HepG2 (cell line): Measurements from ENCODE around the gene ARHGEF4. TPM values are rescaled to one million over a fixed set of nuclear protein-coding genes. Genes with fewer than 3 reads are reported as not detected.

Experiments used
- BRF2 ChIP-seq: sonication (generic); formaldehyde crosslinking; IDR thresholded peaks from 2 replicates; pipeline ENCODE4 v1.8.1; 2022; ENCODE audit warnings: mild to moderate bottlenecking, missing genetic modification reagents
- FOSL1 ChIP-seq: sonication (generic); formaldehyde crosslinking; IDR thresholded peaks from 2 replicates; pipeline ENCODE4 v1.9.0; 2021; ENCODE audit warnings: missing genetic modification reagents, borderline replicate concordance
- KAT7 ChIP-seq: IDR thresholded peaks from 2 replicates; pipeline ENCODE4 v1.6.1; 2018; ENCODE audit warnings: borderline replicate concordance, missing compliant biosample characterization
- MLXIP ChIP-seq: sonication (generic); formaldehyde crosslinking; IDR thresholded peaks from 2 replicates; pipeline ENCODE4 v1.9.0; 2021; ENCODE audit warnings: missing genetic modification reagents, borderline replicate concordance
- NR0B2 ChIP-seq: sonication (generic); formaldehyde crosslinking; IDR thresholded peaks from 2 replicates; pipeline ENCODE4 v1.4.0; 2020; ENCODE audit warnings: mild to moderate bottlenecking, missing genetic modification reagents
- RBM22 ChIP-seq: fragments of 200-400 bp; formaldehyde crosslinking; optimal IDR thresholded peaks from 2 replicates; pipeline ENCODE3; 2017; ENCODE audit warnings: mild to moderate bottlenecking, low read length, moderate library complexity
- ZFX ChIP-seq: sonication (generic); formaldehyde crosslinking; IDR thresholded peaks from 2 replicates; pipeline ENCODE4 v1.4.0; 2020; ENCODE audit warnings: mild to moderate bottlenecking, low read depth, missing genetic modification reagents, moderate library complexity
- ZFYVE20 ChIP-seq: sonication (generic); formaldehyde crosslinking; IDR thresholded peaks from 2 replicates; pipeline ENCODE4 v1.8.0; 2023; ENCODE audit warnings: low read depth, mild to moderate bottlenecking, moderate library complexity, missing genetic modification reagents, borderline replicate concordance
- ZNF253 ChIP-seq: sonication (generic); formaldehyde crosslinking; IDR thresholded peaks from 2 replicates; pipeline ENCODE4 v1.8.0; 2022; ENCODE audit warnings: mild to moderate bottlenecking, missing genetic modification reagents, borderline replicate concordance
- ZNF512B ChIP-seq: sonication (generic); formaldehyde crosslinking; IDR thresholded peaks from 2 replicates; pipeline ENCODE4 v1.5.1; 2020; ENCODE audit warnings: missing genetic modification reagents, mild to moderate bottlenecking, borderline replicate concordance
- ZNF567 ChIP-seq: sonication (generic); formaldehyde crosslinking; IDR thresholded peaks from 2 replicates; pipeline ENCODE4 v1.8.1; 2023; ENCODE audit warnings: mild to moderate bottlenecking, missing genetic modification reagents, borderline replicate concordance
- ZNF678 ChIP-seq: sonication (generic); formaldehyde crosslinking; IDR thresholded peaks from 2 replicates; pipeline ENCODE4 v1.4.0; 2020; ENCODE audit warnings: mild to moderate bottlenecking, missing genetic modification reagents
- ZNF691 ChIP-seq: sonication (generic); formaldehyde crosslinking; IDR thresholded peaks from 2 replicates; pipeline ENCODE4 v1.4.0; 2020; ENCODE audit warnings: missing genetic modification reagents, low read depth, mild to moderate bottlenecking, borderline replicate concordance
- ZNF770 ChIP-seq: sonication (generic); formaldehyde crosslinking; IDR thresholded peaks from 2 replicates; pipeline ENCODE4 v1.5.0; 2020; ENCODE audit warnings: mild to moderate bottlenecking, missing genetic modification reagents
- polyA plus RNA-seq, 8 experiments: library from polyadenylated mRNA; depleted of rRNA in 3 of 8; stranded (reverse) in 7 of 8; unstranded in 1 of 8; fragments of >200 nt; fragmentation: Illumina TruSeq in 4 of 8; extraction: Trizol in 4 of 8; gene quantifications; 2 replicates each; pipeline versions ENCODE4 v1.2.1 to v1.2.3, GENCODE V29; 2011 to 2016; ENCODE audit warnings: low read depth in 4 of 8, missing spikeins in 1 of 8, mixed read lengths in 1 of 8; ENCODE audit not compliant: insufficient read depth in 1 of 8
- total RNA-seq, 5 experiments: library from RNA; depleted of rRNA; stranded (reverse); fragments of >200 nt; fragmentation: Illumina TruSeq; extraction: Trizol; gene quantifications; 2 replicates each; pipeline ENCODE4 v1.2.3, GENCODE V29; 2016; ENCODE audit warnings: low read depth in 1 of 5

The ARHGEF4 gene
- total and polyA plus RNA-seq, 2 of the 13 experiments (the other 11 are each of a cell fraction or from before 2014, with no cell fraction given): 0.11 to 0.13 TPM

- no peak; the same call in 1 of the 2 replicates for TF ChIP-seq ZNF691 (CRISPR knock-in tag)
- no peak; the same call in 1 of the 2 replicates for TF ChIP-seq KAT7 (CRISPR knock-in tag)
- 0 out of 2 replicates have a peak, but pooled peaks have one; percentile 75 for TF ChIP-seq BRF2 (CRISPR knock-in tag)
- no peak; the same call in 1 of the 2 replicates for TF ChIP-seq ZNF512B
- no peak for TF ChIP-seq ZFYVE20 (CRISPR knock-in tag)
- no peak for TF ChIP-seq RBM22
- no peak; the same call in 1 of the 2 replicates for TF ChIP-seq ZNF567 (CRISPR knock-in tag)
- peak; percentile 79 for TF ChIP-seq ZNF770 (CRISPR knock-in tag)
- 0 out of 2 replicates have a peak, but pooled peaks have one; percentile 28 for TF ChIP-seq ZNF253 (CRISPR knock-in tag)
- peak; percentile 92 for TF ChIP-seq ZFX
- TF ChIP-seq MLXIP (CRISPR knock-in tag): no peak
- no peak; the same call in 1 of the 2 replicates for TF ChIP-seq ZNF678
- peak; percentile 74 for TF ChIP-seq NR0B2 (CRISPR knock-in tag)
- no peak for TF ChIP-seq FOSL1
Observed at GRCh38 chr2:130797493-130798435, 39.0 kb upstream of the ARHGEF4 start (continued).
